Hepatocyte (in vitro differentiated cells): ENCODE measurements around the gene FUCA2. TPM values are rescaled to one million over a fixed set of nuclear protein-coding genes. Genes with fewer than 3 reads are reported as not detected.

Experiments
- polyA plus RNA-seq: library from polyadenylated mRNA; unstranded; fragments of >200 nt; fragmentation: Nextera tagmentation; extraction: Ambion mirVana; gene quantifications from 2 replicates; pipeline ENCODE4 v1.2.1, GENCODE V29; 2016
- small RNA-seq: library from RNA; depleted of rRNA; stranded (forward); fragments of <200 nt; gene quantifications from one replicate; pipeline ENCODE3, GENCODE V24; 2014
- total RNA-seq: library from RNA; depleted of rRNA; stranded (reverse); fragments of >200 nt; gene quantifications from 2 replicates; pipeline ENCODE4 v1.2.3, GENCODE V29; 2014

Gene FUCA2
- total and polyA plus RNA-seq, 2 experiments from 2014 or later, result 117 to 142 TPM

Small RNA genes within 50 kb of the gene (small RNA-seq; reads per million reads assigned to genes)
- gene RNA5SP221, result not detected

Other genes with a start within 250 kb of the FUCA2 start
- gene ADAT2, start 61.0 kb downstream of the FUCA2 start, total RNA-seq, result 3.4 and 4.2 TPM in 2 replicates
- gene ADAT2, start 61.0 kb downstream of the FUCA2 start, polyA plus RNA-seq, result 3.1 and 4.8 TPM in 2 replicates
- 19.0 and 23.2 TPM in 2 replicates for gene PEX3, start 60.9 kb downstream of the FUCA2 start, total RNA-seq
- 23.4 and 24.5 TPM in 2 replicates for gene PEX3, start 60.9 kb downstream of the FUCA2 start, polyA plus RNA-seq
- 107 and 111 TPM in 2 replicates for gene PHACTR2, start 166.2 kb upstream of the FUCA2 start, total RNA-seq
- gene PHACTR2, start 166.2 kb upstream of the FUCA2 start, polyA plus RNA-seq, result 86.6 and 96.8 TPM in 2 replicates